Measurements from ENCODE around the gene SLC2A6.
A peak's percentile ranks its signal among the peaks of the same experiment; 100 is the strongest.

Gene SLC2A6

DNA sequence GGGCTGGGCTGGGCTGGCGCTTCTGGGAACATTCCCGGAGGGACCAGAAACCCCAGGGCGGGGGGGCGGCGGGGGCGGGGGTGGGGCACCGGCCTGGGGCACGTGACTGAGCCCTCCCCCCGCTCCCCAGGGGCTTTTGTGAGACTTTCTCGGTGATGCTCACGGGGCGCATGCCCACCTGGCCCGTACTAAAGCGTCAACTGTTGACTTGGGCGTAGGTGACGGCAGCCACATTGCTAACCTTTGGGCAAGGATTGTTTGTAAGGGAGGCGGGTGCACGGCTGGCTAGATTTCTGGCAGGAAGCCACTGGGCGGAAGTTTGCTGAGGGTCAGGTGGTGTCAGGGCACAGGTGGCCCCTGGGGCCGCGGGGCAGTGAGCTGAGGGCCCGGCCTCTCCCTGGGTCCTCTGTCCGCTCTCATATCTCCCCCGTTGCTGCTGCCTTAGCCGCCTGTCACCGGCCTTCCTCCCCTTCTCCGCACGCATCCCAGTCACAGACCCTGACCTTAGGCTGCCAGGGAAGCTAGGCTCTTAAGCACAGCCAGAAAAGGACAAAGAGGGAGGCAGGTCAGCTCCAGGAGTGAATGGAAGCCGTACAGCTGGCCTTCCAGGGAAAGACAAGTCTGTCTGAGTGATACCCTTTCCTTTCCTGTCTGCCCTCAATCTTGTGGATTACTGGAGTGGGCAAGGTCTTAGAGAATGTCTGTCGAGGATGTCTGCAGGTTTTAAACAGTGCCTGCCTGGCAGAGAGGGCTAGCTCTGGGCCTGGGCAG, 18.3 kb downstream of the SLC2A6 start:
- Histone ChIP-seq H3K4me1 (ENCODE audit: control insufficient read depth in 1 of 2, insufficient read depth in 2 of 2, low read length in 2 of 2) (peaks cover 20 to 21% of the 10 kb centered on the region in 2 donors), H3K4me3 (ENCODE audit: low read depth in 1 of 2, low read length in 2 of 2) (peak overlapping the region; percentile 79 to 86), H3K9ac (ENCODE audit: low read depth in 1 of 2, low read length in 2 of 2) (peak overlapping the region; percentile 64 to 86), H3K27me3 (ENCODE audit: control insufficient read depth in 1 of 2, insufficient read depth in 2 of 2, low read length in 2 of 2) (no peaks in the 10 kb centered on the region), H3K36me3 (ENCODE audit: control insufficient read depth in 1 of 2, insufficient read depth in 2 of 2, low read length in 2 of 2) (peaks cover 0 to 9% of the 10 kb centered on the region in 2 donors), H3K27ac (ENCODE audit: low read depth, low read length) (peak overlapping the region; percentile 98), H3K9me3 (ENCODE audit: control insufficient read depth in 1 of 2, low read length in 2 of 2) (no peaks in the 10 kb centered on the region)

DNA sequence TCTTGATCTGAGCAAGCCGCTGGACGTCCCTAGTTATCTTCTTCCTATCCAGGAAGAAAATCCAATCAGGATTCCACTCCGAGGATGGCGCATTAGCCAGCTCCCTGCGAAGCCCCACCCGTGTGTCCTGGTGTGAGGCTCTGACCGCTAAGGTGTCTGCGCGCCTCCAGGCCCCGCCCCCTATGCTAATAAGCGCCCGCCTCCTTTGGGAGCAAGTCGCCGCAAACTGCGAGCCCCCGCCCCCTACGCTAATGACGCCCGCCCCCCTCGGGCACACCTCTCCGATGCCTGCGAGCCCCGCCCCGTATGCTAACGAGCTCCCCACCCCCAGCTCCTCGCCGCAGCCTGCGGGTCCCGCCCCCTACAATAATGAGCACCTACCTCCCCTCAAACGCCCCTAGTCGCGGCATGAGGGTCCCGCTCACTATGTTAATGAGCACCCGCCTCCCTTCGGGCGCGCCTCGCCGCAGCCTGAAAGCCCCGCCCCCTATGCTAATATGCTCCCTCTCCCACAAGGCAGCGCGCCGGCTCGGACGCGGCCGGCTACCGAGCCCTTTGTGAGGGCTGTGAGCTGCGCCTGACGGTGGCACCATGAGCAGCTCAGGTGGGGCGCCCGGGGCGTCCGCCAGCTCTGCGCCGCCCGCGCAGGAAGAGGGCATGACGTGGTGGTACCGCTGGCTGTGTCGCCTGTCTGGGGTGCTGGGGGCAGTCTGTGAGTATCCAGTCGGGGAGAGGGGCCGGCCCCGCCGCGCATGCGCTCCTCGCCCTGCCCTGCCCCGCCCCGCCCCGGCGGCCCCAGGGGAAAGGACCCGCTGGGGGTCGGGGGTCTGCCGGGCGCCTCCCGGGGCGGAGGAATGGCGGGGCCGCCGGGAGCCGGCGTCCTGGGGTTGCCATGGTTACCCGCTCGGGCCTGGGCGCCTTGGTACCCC, 19.2 kb downstream of the SLC2A6 start, which contains the start of gene CACFD1:
TSS of gene CACFD1 (plus strand) at position 503 of the 929 bp plus-strand sequence. CDS start at position 592, 89 bp downstream.
- Histone ChIP-seq H3K4me3 (ENCODE audit: low read depth in 1 of 2, low read length in 2 of 2) (peak within 1 kb of the TSS; percentile 79 to 86), H3K9ac (ENCODE audit: low read depth in 1 of 2, low read length in 2 of 2) (peak within 1 kb of the TSS; percentile 81 to 86), H3K27ac (ENCODE audit: low read depth, low read length) (peak within 1 kb of the TSS; percentile 98), H3K4me1 (ENCODE audit: control insufficient read depth in 1 of 2, insufficient read depth in 2 of 2, low read length in 2 of 2) (peaks cover 20 to 21% of the 10 kb centered on the region in 2 donors), H3K27me3 (ENCODE audit: control insufficient read depth in 1 of 2, insufficient read depth in 2 of 2, low read length in 2 of 2) (no peaks in the 10 kb centered on the region), H3K36me3 (ENCODE audit: control insufficient read depth in 1 of 2, insufficient read depth in 2 of 2, low read length in 2 of 2) (peaks cover 0 to 9% of the 10 kb centered on the region in 2 donors), H3K9me3 (ENCODE audit: control insufficient read depth in 1 of 2, low read length in 2 of 2) (no peaks in the 10 kb centered on the region)

DNA sequence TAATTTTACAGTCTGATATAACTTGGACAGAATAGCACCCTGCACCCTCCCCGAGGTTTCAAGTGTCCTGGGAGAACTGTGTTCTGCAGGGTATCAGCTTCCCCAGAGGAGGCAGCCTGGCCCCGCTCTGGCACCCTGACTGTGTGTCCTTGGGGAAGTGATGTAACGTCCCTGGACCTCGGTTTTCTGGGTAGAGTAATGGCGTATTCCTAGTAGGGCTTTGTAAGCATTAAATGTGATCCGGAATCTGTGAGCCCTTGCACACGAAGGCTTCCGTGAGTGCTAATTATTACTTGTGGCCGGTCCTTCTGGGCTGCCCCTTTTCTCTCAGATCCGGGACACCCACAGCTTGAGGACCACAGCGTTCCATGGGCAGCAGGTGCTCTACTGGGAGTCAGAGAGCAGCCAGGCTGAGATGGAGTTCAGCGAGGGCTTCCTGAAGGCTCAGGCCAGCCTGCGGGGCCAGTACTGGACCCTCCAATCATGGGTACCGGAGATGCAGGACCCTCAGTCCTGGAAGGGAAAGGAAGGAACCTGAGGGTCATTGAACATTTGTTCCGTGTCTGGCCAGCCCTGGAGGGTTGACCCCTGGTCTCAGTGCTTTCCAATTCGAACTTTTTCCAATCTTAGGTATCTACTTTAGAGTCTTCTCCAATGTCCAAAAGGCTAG, 20.1 kb downstream of the SLC2A6 start:
- peak overlapping the region; percentile 58 to 75 for H3K4me3 ChIP-seq (ENCODE audit: low read depth in 1 of 2, low read length in 2 of 2)
- H3K27me3 ChIP-seq (ENCODE audit: control insufficient read depth in 1 of 2, insufficient read depth in 2 of 2, low read length in 2 of 2), result no peaks in the 10 kb centered on the region
- H3K4me1 ChIP-seq (ENCODE audit: control insufficient read depth in 1 of 2, insufficient read depth in 2 of 2, low read length in 2 of 2), result peaks cover 20 to 21% of the 10 kb centered on the region in 2 donors
- no peaks in the 10 kb centered on the region for H3K9me3 ChIP-seq (ENCODE audit: control insufficient read depth in 1 of 2, low read length in 2 of 2)
- H3K36me3 ChIP-seq (ENCODE audit: control insufficient read depth in 1 of 2, insufficient read depth in 2 of 2, low read length in 2 of 2), result peaks cover 0 to 5% of the 10 kb centered on the region in 2 donors
- no peak overlapping the region for H3K9ac ChIP-seq (ENCODE audit: low read depth in 1 of 2, low read length in 2 of 2)
- no peak overlapping the region for H3K27ac ChIP-seq (ENCODE audit: low read depth, low read length)

DNA sequence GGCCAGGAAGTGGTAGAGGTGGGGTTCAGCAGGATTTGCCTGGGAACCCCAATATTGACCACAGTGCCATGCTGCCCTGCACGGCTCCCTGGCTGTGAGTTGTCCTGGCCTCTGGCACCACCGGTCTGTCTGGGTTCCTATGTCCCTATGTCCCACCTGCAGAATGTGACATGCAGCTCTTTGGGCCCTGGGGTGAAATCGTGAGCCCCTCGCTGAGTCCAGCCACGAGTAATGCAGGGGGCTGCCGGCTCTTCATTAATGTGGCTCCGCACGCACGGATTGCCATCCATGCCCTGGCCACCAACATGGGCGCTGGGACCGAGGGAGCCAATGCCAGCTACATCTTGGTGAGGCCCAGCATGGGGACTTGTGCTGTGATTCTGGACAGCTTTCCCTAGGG, 21.2 kb downstream of the SLC2A6 start:
- Histone ChIP-seq H3K27me3 (ENCODE audit: control insufficient read depth in 1 of 2, insufficient read depth in 2 of 2, low read length in 2 of 2) (no peaks in the 10 kb centered on the region), H3K36me3 (ENCODE audit: control insufficient read depth in 1 of 2, insufficient read depth in 2 of 2, low read length in 2 of 2) (no peaks in the 10 kb centered on the region), H3K9me3 (ENCODE audit: control insufficient read depth in 1 of 2, low read length in 2 of 2) (no peaks in the 10 kb centered on the region), H3K27ac (ENCODE audit: low read depth, low read length) (no peak overlapping the region), H3K4me1 (ENCODE audit: control insufficient read depth in 1 of 2, insufficient read depth in 2 of 2, low read length in 2 of 2) (peaks cover 20 to 21% of the 10 kb centered on the region in 2 donors), H3K9ac (ENCODE audit: low read depth in 1 of 2, low read length in 2 of 2) (no peak overlapping the region), H3K4me3 (ENCODE audit: low read depth in 1 of 2, low read length in 2 of 2) (no peak overlapping the region)

DNA sequence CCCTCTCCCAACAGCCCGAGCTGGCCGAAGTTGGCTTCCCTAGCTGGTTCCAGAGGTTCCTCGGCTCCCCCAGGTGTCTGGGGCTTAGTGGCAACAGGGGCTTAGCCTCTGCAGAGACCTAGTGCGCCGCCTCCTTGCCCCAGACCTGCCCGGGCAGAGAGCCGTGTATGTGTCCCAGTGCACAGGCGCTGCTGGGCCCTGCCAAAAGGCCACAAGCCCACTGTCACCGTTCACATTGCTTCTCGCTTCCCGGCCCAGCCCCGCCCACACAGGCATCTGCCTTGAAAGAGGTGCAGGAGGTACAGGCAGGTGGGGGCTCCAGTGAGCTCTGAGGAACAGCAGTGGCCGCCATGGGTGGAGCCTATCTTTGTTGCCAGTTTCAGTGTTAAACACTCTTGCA, 21.7 kb downstream of the SLC2A6 start:
- Histone ChIP-seq H3K4me3 (ENCODE audit: low read depth in 1 of 2, low read length in 2 of 2) (no peak overlapping the region), H3K9ac (ENCODE audit: low read depth in 1 of 2, low read length in 2 of 2) (no peak overlapping the region), H3K36me3 (ENCODE audit: control insufficient read depth in 1 of 2, insufficient read depth in 2 of 2, low read length in 2 of 2) (no peaks in the 10 kb centered on the region), H3K27me3 (ENCODE audit: control insufficient read depth in 1 of 2, insufficient read depth in 2 of 2, low read length in 2 of 2) (no peaks in the 10 kb centered on the region), H3K4me1 (ENCODE audit: control insufficient read depth in 1 of 2, insufficient read depth in 2 of 2, low read length in 2 of 2) (peaks cover 20 to 21% of the 10 kb centered on the region in 2 donors), H3K9me3 (ENCODE audit: control insufficient read depth in 1 of 2, low read length in 2 of 2) (no peaks in the 10 kb centered on the region), H3K27ac (ENCODE audit: low read depth, low read length) (no peak overlapping the region)

DNA sequence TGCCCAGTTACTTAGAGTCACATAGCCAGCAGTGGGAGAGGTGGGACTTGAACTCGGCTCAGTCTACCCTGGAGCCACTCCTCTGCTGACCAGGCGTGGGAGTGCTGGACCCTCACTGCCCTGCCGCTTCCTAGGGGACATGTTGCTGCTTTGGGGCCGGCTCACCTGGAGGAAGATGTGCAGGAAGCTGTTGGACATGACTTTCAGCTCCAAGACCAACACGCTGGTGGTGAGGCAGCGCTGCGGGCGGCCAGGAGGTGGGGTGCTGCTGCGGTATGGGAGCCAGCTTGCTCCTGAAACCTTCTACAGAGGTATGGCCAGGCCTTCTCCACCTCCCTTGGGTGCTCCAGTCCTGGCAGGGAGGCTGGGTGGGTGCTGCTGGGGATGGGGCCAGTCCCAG, 22.5 kb downstream of the SLC2A6 start:
- Histone ChIP-seq H3K27ac (ENCODE audit: low read depth, low read length) (no peak overlapping the region), H3K27me3 (ENCODE audit: control insufficient read depth in 1 of 2, insufficient read depth in 2 of 2, low read length in 2 of 2) (no peaks in the 10 kb centered on the region), H3K36me3 (ENCODE audit: control insufficient read depth in 1 of 2, insufficient read depth in 2 of 2, low read length in 2 of 2) (no peaks in the 10 kb centered on the region), H3K4me1 (ENCODE audit: control insufficient read depth in 1 of 2, insufficient read depth in 2 of 2, low read length in 2 of 2) (peaks cover 15 to 18% of the 10 kb centered on the region in 2 donors), H3K9ac (ENCODE audit: low read depth in 1 of 2, low read length in 2 of 2) (no peak overlapping the region), H3K9me3 (ENCODE audit: control insufficient read depth in 1 of 2, low read length in 2 of 2) (no peaks in the 10 kb centered on the region), H3K4me3 (ENCODE audit: low read depth in 1 of 2, low read length in 2 of 2) (no peak overlapping the region)

- no peaks in the 10 kb centered on the region for H3K36me3 ChIP-seq (ENCODE audit: control insufficient read depth in 1 of 2, insufficient read depth in 2 of 2, low read length in 2 of 2)
Observed at GRCh38 chr9:133455936-133456335, 23.0 kb downstream of the SLC2A6 start.

DNA sequence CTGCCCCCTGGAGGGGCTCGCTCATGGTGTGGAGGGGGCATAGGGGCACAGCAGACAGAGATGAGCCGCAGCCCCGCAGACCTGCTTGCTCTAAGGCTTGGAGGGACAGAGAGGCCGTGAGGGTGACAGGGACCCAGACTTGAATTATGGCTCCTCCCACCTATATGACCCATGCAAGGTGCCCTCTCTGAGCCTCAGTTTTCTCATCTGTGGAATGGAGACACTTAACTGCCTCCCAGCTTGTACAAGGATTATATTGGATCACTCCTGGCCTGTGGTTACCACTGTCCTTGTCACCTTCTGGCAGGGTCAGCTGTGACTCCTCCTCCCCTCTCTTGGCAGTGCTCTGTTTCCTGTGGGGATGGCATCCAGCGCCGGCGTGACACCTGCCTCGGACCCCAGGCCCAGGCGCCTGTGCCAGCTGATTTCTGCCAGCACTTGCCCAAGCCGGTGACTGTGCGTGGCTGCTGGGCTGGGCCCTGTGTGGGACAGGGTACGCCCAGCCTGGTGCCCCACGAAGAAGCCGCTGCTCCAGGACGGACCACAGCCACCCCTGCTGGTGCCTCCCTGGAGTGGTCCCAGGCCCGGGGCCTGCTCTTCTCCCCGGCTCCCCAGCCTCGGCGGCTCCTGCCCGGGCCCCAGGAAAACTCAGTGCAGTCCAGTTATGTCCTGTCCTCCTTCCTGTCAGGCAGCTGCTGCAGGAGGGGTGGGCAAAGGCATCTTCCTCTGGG, 23.8 kb downstream of the SLC2A6 start:
- no peaks in the 10 kb centered on the region for H3K9me3 ChIP-seq (ENCODE audit: control insufficient read depth in 1 of 2, low read length in 2 of 2)
- H3K4me3 ChIP-seq (ENCODE audit: low read depth in 1 of 2, low read length in 2 of 2), result no peak overlapping the region
- H3K9ac ChIP-seq (ENCODE audit: low read depth in 1 of 2, low read length in 2 of 2), result no peak overlapping the region
- no peaks in the 10 kb centered on the region for H3K27me3 ChIP-seq (ENCODE audit: control insufficient read depth in 1 of 2, insufficient read depth in 2 of 2, low read length in 2 of 2)
- no peaks in the 10 kb centered on the region for H3K36me3 ChIP-seq (ENCODE audit: control insufficient read depth in 1 of 2, insufficient read depth in 2 of 2, low read length in 2 of 2)
- H3K4me1 ChIP-seq (ENCODE audit: control insufficient read depth in 1 of 2, insufficient read depth in 2 of 2, low read length in 2 of 2), result peaks cover 7% of the 10 kb centered on the region in 2 donors
- no peak overlapping the region for H3K27ac ChIP-seq (ENCODE audit: low read depth, low read length)

More at GRCh38 chr9:133455936-133456335, 23.0 kb downstream of the SLC2A6 start:
- Histone ChIP-seq H3K4me3 (ENCODE audit: low read depth in 1 of 2, low read length in 2 of 2) (no peak overlapping the region), H3K27ac (ENCODE audit: low read depth, low read length) (no peak overlapping the region), H3K4me1 (ENCODE audit: control insufficient read depth in 1 of 2, insufficient read depth in 2 of 2, low read length in 2 of 2) (peaks cover 10 to 14% of the 10 kb centered on the region in 2 donors), H3K9ac (ENCODE audit: low read depth in 1 of 2, low read length in 2 of 2) (no peak overlapping the region), H3K27me3 (ENCODE audit: control insufficient read depth in 1 of 2, insufficient read depth in 2 of 2, low read length in 2 of 2) (no peaks in the 10 kb centered on the region), H3K9me3 (ENCODE audit: control insufficient read depth in 1 of 2, low read length in 2 of 2) (no peaks in the 10 kb centered on the region)

GRCh38 chr9:133454325-133454724, 24.6 kb downstream of the SLC2A6 start:
- H3K9me3 ChIP-seq (ENCODE audit: control insufficient read depth in 1 of 2, low read length in 2 of 2), result no peaks in the 10 kb centered on the region
- H3K9ac ChIP-seq (ENCODE audit: low read depth in 1 of 2, low read length in 2 of 2), result no peak overlapping the region
- H3K4me1 ChIP-seq (ENCODE audit: control insufficient read depth in 1 of 2, insufficient read depth in 2 of 2, low read length in 2 of 2), result peaks cover 6 to 7% of the 10 kb centered on the region in 2 donors
- H3K4me3 ChIP-seq (ENCODE audit: low read depth in 1 of 2, low read length in 2 of 2), result no peak overlapping the region
- no peaks in the 10 kb centered on the region for H3K27me3 ChIP-seq (ENCODE audit: control insufficient read depth in 1 of 2, insufficient read depth in 2 of 2, low read length in 2 of 2)
- H3K27ac ChIP-seq (ENCODE audit: low read depth, low read length), result no peak overlapping the region
- no peaks in the 10 kb centered on the region for H3K36me3 ChIP-seq (ENCODE audit: control insufficient read depth in 1 of 2, insufficient read depth in 2 of 2, low read length in 2 of 2)
